GM19324 (cell line): ENCODE results near the gene PAPLN.

Source experiments
- ATAC-seq: cut with Tn5 transposase; IDR thresholded peaks from one replicate; pipeline ENCODE4 v1.9.1; 2021; ENCODE audit warnings: mild to moderate bottlenecking, moderate library complexity; ENCODE audit not compliant: unreplicated experiment, low FRiP score

Gene PAPLN

DNA sequence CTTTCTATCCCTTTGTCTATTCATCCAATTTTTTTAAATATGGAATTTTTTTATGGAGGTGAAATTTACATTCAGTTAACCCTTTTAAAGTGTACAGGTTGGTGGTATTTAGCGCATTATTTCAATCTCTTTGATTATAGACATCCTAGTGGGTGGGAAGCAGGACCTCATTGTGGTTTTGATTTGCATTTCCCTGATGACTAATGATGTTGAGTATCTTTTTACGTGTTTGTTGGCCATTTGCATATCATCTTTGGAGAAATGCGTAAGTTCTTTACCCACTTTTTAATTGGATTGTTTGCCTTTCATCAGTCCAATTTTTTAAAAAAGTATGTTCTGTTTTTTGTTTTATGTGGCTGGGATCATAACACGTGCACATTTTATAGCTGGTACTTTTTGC lies 20.8 kb downstream of the PAPLN start:
- ATAC-seq: no peak

DNA sequence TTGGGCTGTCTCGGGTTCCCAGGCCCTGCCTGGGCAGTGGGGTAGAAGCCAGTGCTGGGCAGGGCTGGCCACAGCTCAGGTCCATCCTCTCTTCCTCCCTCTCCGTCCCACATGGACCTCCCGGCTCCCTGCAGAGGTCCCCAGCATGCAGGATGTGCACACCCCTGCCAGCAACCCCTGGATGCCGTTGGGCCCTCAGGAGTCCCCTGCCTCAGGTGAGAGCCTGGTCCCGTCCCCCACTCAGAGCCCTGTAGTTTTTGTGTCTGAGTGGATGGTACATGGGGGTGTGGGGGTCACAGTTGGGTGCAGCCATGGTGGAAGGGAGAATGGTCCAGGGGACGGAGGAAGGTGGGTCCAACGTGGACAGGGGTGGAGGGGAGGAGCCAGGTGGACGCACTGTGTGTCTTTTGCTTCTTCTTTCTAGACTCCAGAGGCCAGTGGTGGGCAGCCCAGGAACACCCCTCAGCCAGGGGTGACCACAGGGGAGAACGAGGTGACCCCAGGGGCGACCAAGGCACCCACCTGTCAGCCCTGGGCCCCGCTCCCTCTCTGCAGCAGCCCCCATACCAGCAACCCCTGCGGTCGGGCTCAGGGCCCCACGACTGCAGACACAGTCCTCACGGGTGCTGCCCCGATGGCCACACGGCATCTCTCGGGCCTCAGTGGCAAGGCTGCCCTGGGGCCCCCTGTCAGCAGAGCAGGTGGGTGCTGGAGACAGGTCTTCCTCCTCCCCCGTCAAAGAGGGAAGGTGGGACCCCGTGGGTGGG lies 21.7 kb downstream of the PAPLN start:
- ATAC-seq: no peak

DNA sequence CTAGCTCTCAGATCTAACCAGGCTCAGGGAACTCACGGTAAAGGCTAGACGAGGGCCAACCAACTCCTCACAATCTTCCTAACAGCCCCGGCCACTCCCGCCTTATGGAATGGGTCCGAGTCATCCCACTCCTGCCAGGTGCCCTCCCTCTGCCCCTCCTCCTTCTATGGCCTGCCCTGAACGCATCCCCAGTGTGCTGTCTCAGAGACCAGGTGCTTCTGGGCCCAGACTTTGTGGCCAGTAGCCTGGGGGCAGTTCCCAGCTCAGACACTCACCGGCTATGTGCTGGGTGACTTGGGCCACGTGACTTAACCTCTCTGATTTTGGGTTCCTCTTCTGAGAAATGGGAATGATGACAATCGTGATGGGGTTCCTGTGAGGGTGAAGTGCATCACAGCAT lies 22.5 kb downstream of the PAPLN start:
- no peak for ATAC-seq

DNA sequence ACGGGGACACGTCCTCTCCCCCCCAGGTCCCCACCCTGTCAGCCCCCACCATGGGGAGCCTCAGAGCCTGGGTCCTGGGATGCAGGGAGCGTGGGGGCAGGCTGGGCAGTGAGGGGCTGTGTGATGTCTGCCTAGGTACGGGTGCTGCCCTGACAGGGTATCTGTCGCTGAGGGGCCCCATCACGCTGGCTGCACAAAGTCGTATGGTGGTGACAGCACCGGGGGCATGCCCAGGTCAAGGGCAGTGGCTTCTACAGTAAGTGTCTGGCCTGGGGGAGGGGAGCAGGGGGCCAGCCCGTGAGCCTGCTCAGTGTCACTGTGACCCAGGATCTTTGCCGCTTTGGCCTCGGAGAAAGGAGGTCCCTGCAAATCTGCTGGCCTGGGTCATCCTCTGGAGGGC lies 23.3 kb downstream of the PAPLN start:
- ATAC-seq: no peak

DNA sequence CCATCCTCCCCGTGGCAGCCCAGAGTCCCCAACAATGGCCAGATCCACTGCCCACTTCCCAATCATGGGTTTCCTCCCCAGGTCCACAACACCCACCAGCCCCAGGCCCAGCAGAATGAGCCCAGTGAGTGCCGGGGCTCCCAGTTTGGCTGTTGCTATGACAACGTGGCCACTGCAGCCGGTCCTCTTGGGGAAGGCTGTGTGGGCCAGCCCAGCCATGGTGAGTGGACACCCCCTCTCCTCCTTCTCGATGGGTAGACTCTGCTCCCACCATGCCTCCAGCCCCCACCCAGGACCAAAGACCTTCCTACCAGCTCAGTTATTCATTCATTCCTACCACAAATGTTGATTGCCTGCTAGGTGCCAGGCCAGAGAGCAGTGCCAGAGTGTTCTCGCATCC lies 23.8 kb downstream of the PAPLN start:
- no peak for ATAC-seq

DNA sequence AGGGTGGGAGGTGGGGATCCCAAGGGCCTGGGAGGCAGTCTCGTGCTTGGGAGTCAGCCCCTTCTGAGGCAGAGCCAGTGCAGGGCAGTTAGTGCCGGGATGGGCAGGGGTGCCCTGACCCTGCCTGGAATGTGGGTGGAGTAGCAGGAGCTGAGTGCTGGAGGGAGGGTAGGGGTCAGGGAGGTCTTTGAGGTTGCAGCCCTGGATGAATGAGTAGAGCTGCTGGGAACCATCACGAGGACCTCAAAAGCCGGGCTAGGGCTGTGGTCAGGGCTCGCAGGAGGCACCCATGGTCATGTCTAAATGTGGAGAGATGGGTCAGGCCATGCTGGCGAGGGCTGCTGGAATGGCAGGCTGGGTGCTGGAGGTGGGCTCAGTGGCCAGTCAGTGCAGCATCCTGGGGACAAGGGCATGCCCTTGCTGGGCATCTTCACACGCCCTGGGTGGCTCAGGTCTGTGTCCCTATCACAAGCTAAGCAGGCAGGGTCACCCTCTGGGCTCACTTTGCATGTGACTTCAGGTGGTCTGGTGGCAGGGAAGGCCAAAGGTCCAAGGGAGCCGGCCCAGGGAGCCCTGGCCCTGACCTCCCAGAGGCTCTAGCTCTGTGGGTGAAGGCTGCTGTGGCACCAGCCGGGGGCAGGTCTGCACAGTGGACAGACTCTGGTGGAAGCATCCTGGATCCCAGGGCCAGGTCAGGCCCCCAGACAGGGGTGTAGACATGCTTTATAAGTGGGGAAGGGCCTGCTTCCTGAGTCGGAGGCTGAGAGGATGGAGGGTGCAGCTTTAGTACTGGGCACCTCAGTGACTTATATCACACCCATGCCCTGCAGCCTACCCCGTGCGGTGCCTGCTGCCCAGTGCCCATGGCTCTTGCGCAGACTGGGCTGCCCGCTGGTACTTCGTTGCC lies 24.5 kb downstream of the PAPLN start:
- no peak for ATAC-seq

DNA sequence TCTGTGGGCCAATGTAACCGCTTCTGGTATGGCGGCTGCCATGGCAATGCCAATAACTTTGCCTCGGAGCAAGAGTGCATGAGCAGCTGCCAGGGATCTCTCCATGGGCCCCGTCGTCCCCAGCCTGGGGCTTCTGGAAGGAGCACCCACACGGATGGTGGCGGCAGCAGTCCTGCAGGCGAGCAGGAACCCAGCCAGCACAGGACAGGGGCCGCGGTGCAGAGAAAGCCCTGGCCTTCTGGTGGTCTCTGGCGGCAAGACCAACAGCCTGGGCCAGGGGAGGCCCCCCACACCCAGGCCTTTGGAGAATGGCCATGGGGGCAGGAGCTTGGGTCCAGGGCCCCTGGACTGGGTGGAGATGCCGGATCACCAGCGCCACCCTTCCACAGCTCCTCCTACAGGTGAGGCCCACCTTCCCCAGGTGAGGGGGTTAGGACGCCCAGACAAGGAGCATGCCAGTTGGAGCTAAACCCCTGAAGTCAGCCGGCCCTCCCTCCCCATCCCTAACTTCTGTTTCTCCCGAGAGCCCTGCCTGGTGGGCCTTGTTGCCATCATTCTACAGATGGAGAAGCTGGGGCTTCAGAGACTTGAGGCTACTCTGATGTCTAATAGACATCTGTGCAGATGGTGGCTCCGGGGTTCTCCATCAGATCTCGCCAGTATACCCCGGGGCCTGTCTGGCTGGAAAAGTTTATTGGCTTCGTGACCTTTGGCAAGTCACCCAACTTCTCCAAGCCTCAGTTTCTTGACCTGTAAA lies 25.3 kb downstream of the PAPLN start:
- ATAC-seq: no peak

DNA sequence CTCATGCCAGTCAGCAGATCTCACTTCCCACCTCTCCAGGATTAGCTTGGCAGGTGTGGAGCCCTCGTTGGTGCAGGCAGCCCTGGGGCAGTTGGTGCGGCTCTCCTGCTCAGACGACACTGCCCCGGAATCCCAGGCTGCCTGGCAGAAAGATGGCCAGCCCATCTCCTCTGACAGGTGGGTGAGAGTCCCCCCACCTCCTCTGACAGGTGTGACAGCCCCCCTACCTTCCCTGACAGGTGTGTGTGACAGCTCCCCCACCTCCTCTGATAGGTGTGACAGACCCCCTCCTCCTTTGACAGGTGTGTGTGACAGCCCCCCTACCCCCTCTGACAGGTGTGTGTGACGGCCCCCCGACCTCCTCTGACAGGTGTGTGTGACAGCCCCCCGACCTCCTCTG lies 26.3 kb downstream of the PAPLN start:
- ATAC-seq: no peak

DNA sequence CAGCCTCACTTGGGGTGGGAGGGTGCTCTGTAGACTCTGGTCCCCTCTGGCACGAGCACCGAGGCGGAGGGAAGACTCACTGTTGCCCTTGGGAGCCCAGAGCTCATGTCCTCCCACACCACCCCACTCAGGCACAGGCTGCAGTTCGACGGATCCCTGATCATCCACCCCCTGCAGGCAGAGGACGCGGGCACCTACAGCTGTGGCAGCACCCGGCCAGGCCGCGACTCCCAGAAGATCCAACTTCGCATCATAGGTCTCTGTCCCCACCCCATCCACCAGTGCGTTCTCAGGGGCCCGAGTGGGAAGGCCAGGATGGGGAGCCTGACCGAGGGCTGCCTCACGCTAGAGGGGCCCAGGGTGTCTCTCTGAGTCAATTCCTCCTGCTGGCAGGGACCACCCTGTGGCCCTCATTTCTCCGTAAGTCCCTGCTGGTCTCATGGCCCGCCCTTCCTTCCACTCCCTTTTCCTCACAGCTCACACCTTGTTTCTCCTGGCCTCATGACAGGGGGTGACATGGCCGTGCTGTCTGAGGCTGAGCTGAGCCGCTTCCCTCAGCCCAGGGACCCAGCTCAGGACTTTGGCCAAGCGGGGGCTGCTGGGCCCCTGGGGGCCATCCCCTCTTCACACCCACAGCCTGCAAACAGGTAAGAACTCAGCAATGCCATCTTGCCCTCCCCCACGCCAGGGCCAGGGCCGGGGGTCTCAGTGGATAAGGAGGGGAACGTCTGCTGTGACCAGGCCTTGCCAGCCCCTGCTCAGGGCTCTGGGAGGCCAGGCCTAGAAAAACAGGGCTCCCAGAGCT lies 27.0 kb downstream of the PAPLN start:
- ATAC-seq: no peak

DNA sequence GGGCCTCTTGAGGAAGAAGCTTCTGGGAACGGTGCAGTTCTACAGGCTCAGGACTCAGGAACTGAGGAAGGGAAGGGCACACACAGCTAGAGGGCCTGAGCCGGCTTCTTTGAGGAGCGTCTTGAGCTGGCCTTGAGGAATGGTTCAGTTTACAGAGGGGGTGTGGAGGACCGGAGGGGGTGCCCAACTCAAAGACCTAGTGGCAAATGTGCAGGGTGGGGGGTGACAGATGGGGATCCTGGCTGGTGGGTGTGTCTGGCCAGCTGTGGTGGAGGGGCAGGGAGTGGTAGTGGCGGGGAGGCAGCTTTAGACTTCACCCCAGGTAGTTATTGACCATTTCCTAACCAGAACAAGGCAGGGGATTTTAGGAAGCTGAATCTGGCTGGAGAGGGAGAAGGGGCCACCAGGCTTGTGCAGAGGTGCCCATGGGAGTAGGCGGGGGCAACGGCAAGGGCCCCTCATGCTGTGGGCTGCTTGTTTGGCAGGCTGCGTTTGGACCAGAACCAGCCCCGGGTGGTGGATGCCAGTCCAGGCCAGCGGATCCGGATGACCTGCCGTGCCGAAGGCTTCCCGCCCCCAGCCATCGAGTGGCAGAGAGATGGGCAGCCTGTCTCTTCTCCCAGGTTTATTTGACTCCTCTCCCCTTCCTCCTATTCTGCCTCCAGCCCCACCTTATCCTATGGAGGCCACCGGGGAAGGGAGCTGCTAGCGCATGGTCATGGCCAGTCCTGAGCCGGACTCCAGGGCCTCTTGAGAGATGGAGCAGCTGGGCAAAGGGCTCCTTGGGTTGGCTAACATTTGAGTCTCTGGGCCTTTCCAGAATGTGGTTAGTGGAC lies 27.8 kb downstream of the PAPLN start:
- ATAC-seq: no peak

DNA sequence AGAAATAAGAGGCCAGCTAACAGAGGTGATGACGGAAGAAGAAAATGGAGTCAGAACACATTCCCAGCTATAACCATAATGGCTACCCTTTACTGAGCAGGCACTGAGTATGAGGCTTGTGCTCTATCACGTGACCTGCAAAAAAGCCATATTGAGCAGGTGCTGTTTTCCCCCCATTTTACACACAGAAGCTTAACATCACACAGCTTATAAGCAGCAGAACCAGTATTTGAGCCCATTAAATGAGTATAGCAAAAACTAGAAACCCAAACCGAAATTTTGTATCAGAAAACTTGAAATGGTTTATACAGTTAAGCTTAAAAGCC lies 28.4 kb downstream of the PAPLN start:
- no peak for ATAC-seq

DNA sequence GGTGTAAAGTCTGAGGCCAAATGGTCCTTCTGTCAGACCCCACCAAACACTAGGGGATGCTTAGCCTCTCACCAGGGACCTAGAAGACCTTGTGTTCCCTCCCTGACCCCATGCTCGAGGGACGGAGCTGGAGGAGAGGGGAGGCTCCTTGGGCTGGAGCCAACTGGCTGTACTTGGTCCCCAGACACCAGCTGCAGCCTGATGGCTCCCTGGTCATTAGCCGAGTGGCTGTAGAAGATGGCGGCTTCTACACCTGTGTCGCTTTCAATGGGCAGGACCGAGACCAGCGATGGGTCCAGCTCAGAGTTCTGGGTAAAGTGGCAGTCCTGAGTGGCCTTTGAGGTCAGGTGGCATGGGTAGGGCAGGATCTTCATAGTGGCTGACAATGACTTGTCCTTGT lies 29.0 kb downstream of the PAPLN start:
- ATAC-seq: no peak

DNA sequence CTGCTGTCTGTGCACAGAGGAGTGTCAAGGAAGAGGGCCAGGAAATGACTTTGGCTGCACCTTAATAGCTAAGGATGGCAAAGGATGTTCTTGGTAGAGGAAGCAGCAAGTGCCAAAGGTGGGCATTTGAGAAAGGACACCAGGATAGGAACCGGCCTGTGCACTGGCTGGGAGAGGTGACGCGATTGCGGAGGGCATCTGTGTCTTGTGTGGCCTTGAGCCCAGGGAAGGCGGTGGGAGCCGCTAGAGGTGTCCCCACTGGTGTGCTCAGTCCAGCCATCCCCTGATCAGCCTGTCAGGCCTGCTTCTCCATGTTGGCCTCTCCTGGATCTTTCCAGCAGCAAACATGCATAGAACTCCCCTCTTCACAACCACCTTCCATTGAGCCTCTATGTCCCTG lies 30.2 kb downstream of the PAPLN start:
- ATAC-seq: no peak

DNA sequence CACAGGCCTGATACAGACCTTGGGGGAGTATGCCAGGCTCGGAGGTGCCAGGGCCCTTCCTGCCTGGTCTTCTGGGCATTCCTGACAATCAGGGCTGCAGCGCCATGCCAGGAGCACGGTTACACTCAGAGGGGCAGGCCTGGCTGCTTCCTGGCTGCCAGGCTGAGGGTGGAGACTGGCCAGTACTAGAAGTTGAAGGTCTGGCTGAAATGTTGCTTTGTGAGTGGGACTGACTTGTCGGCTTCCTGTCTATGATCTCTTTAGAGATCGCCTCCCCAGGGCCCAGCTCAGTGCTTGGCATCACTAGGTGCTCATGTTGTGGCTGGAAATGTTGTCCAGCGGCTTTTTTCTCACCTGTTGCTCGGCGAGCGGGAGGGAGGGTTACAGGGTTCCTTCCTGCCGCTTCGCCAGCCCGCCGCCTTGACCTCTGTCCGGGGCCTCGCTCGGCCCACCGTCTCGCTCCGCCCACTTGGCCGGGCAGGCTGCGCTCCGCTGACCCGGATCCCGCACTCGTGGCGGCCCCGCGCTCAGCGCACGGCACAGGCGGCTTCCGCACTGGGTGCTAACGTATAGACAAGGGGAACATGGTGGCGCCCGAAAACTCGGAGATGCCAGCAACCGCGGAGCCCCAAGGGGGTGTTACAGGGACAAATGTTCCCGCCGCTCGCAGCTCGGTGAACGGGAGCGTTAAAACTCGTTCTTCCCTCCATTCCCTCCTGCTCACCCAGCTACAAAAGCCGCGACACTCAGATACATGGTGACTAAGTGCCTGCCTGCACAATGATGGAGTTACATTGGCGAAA lies 32.6 kb downstream of the PAPLN start:
- peak; percentile 66 for ATAC-seq

DNA sequence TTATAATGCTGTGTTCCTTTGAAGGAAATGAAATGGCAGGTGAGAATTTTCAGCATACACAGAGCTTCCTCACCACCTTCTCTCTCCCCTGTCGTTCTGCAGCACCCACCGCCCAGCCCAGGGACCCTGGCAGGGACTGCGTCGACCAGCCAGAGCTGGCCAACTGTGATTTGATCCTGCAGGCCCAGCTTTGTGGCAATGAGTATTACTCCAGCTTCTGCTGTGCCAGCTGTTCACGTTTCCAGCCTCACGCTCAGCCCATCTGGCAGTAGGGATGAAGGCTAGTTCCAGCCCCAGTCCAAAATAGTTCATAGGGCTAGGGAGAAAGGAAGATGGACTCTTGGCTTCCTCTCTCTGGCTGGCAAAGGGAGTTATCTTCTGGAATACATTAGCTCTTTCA lies 35.1 kb downstream of the PAPLN start:
- no peak for ATAC-seq

DNA sequence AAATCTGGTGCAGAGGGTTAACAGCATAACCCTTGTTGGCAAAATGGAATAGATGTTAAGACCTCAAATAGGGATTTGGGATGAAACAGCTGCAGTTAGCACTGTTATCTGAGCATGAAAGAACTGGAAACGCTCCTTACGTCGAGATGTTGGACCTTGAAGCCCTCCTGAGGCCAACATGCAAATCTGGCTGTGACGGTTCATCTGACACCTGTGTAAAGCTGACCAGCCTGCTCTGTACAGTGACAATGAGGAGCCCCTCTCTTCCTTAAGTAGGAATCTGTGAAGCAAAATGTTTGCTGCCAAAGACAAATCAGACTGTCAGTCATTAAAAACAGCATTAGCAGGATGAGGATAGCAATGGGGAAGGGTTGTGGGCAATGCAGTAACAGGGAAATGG lies 36.5 kb downstream of the PAPLN start:
- ATAC-seq: no peak

DNA sequence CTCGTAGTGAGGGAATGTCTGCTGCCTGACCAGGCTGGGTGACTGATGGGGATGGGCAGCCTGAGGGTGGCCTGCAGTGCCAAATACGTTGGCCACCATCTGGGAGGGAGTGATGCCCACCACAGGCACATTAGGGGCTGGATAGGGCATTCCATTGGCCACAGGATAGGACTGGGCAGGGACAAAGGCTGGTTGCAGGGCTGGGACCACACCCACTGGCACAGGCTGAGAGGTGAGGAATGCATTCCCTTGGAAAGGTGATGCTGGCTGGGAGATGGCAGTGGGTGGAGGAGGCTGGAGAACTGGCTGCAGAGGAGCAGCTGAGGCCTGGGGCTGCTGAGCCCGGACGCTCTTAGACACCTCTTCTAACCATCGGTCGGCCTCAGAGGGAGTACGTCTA lies 39.5 kb downstream of the PAPLN start:
- no peak for ATAC-seq

DNA sequence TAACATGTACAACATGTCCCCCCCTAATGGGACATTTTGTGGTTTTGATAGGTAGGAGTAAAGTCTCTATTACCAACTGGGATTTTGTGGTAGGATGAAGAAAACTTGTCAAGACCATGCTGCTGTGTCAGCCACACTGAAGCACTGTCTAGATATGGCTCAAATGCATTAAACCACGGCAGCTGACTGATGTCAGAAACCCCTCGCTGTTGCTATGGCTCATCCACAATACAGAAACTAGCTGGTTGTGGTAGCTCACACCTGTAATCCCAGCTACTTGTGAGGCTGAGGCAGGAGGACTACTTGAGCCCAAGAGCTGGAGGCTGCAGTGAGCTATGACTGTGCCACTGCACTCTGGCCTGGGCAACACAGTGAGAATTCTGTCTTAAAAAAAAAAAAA lies 40.1 kb downstream of the PAPLN start:
- ATAC-seq: no peak

DNA sequence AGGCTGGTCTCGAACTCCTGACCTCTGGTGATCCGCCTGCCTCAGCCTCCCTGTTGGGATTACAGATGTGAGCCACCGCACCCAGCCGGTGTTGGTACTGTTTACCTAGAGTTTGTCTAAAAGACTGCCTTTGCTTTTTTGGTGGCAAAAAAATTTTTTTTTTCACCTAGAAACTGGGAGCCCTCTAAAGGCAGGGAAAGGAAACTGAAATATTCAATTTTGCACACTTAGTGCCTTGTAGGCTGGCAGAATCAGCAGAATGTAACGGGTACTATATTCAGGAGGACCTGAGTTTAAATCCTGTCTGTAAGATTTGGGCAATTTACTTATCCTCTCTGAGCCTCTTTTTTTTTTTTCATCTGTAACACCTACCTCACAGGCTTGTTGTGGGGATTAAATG lies 43.6 kb downstream of the PAPLN start:
- no peak for ATAC-seq
